IMR-90 (cell line): ENCODE measurements around the gene ZNF410.

Experiments
- SMC3 ChIP-seq: fragments of 150-350 bp; IDR thresholded peaks from 2 replicates; pipeline ENCODE4 v1.6.1; 2016; ENCODE audit warnings: low read depth, mild to moderate bottlenecking, antibody characterized with exemption, low read length, moderate library complexity
- TF ChIP-seq, protein P1 (sequence below): conservative IDR thresholded peaks from 2 replicates; pipeline ENCODE4 v1.5.1; 2012; ENCODE audit warnings: mild to moderate bottlenecking, low read depth, low read length, improper control_type of control experiment
- TF ChIP-seq, protein P2 (sequence below): fragments of 150-350 bp; IDR thresholded peaks from 2 replicates; pipeline ENCODE4 v1.6.1; 2017; ENCODE audit warnings: mild to moderate bottlenecking, antibody characterized with exemption, low read length, low read depth
- TF ChIP-seq, protein P3 (sequence below): fragments of 150-350 bp; IDR thresholded peaks from 2 replicates; pipeline ENCODE4 v1.6.1; 2016; ENCODE audit warnings: low read depth, mild to moderate bottlenecking, low read length, moderate library complexity, borderline replicate concordance

DNA sequence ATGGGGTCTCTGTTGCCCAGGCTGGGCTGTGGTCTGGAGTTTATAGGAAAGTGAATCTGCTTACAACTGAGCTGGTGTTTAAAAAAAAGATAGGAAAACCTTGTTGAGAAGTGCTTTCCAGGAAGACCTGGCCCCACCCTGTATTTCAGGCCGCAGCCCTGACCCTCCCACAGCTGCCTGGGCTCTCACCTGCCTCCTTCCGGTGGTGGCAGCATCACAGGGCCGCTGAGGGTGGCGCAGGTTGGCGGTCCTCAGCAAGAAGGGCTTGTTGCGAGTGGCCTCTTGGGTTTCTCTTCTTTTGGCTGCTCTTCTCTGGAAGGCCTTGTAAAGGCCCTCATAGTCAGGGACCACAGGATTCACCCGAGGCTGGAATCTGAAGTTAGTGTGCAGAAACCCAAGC, 55.5 kb downstream of the ZNF410 start:
- TF ChIP-seq, protein P1, sequence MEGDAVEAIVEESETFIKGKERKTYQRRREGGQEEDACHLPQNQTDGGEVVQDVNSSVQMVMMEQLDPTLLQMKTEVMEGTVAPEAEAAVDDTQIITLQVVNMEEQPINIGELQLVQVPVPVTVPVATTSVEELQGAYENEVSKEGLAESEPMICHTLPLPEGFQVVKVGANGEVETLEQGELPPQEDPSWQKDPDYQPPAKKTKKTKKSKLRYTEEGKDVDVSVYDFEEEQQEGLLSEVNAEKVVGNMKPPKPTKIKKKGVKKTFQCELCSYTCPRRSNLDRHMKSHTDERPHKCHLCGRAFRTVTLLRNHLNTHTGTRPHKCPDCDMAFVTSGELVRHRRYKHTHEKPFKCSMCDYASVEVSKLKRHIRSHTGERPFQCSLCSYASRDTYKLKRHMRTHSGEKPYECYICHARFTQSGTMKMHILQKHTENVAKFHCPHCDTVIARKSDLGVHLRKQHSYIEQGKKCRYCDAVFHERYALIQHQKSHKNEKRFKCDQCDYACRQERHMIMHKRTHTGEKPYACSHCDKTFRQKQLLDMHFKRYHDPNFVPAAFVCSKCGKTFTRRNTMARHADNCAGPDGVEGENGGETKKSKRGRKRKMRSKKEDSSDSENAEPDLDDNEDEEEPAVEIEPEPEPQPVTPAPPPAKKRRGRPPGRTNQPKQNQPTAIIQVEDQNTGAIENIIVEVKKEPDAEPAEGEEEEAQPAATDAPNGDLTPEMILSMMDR = no peak
- TF ChIP-seq, protein P2, sequence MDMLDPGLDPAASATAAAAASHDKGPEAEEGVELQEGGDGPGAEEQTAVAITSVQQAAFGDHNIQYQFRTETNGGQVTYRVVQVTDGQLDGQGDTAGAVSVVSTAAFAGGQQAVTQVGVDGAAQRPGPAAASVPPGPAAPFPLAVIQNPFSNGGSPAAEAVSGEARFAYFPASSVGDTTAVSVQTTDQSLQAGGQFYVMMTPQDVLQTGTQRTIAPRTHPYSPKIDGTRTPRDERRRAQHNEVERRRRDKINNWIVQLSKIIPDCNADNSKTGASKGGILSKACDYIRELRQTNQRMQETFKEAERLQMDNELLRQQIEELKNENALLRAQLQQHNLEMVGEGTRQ = no peak
- TF ChIP-seq SMC3 = no peak
- TF ChIP-seq, protein P3, sequence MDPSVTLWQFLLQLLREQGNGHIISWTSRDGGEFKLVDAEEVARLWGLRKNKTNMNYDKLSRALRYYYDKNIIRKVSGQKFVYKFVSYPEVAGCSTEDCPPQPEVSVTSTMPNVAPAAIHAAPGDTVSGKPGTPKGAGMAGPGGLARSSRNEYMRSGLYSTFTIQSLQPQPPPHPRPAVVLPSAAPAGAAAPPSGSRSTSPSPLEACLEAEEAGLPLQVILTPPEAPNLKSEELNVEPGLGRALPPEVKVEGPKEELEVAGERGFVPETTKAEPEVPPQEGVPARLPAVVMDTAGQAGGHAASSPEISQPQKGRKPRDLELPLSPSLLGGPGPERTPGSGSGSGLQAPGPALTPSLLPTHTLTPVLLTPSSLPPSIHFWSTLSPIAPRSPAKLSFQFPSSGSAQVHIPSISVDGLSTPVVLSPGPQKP = no peak
